ENCODE measurements around the gene FTL.

Gene FTL

DNA sequence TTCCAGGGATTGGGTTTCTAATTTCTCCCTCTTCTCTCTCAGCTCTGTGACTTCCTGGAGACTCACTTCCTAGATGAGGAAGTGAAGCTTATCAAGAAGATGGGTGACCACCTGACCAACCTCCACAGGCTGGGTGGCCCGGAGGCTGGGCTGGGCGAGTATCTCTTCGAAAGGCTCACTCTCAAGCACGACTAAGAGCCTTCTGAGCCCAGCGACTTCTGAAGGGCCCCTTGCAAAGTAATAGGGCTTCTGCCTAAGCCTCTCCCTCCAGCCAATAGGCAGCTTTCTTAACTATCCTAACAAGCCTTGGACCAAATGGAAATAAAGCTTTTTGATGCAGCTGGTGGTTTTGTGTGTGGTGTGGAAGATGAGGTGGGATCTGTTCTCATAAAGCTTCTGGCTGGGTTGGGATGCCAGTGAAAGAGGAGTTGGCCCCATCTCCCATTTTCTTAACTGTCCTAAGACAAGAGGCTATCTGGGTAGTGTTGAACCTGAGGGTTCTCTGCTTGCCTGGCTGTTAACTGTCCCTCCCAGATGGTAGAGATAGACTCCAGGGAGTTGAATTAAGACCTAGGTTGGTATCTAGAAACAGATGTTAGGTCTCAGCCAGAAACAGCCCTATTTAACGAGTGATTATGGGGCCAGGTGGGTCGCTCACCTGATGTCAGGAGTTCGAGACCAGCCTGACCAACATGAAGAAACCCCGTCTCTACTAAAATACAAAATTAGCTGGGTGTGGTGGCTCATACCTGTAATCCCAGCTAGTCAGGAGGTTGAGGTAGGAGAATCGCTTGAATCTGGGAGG lies 1.6 kb downstream of the FTL start:
- DNase-seq (ENCODE audit: low read depth) = no peak

DNA sequence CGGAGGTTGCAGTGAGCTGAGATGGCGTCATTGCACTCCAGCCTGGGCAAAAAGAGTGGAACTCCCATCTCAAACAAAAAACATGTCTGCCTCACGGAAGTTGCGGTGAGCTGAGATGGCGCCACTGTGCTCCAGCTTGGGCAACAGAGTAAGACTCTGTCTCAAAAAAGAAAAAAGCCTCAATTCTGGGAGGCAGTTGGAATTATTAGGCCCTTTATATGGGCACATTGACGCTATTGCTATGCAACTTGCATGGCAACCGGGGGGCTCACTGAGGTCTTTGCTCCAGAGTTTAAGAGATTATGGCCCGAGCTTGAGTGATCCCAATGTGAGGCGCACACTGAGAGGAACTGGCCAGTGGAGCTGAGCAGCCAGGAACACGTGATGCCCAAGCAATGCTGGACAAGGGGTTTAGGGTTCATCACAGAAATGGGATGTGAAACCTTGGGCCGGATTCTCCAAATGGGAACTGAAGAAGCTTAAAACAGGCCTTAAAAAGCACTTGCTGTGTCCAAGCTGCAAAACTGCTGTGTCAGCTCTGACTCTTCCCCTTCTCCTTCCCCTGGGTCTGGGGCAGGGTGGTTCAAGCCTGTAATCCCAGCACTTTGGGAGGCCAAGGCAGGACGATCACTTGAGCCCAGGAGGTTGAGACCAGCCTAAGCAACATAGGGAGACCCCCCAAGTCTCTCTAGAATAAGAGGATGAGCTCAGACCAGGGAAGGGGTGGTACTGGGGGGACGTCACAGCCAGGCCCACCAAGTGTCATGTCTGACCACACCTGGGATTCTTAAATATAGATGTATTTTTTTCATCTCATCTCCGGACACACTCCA lies 2.5 kb downstream of the FTL start:
- DNase-seq (ENCODE audit: low read depth) = peak; percentile 68

DNA sequence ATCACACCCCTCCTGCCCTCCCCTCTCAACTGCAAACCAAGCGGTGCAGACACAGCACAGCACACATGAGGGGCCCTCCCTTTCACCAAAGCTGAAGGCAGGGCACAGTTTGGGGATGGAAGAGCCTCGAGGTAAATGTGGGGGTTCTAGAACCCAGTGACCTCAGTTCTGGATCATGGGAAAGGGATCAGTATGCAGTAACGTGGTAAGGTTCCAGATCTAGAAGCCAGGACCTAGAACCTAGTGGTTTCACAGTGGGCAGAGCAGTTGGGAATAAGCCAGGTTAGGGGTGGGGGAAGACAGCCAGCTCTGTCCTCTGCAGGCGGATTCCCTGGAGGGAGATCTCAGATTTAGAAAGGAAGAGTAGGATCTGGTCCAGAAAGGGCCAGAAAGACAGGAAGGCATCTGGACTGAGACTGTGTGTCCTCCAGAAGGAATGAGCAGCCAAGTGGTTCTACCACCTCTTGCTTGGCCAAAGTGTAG lies 3.1 kb downstream of the FTL start:
- peak; percentile 57 for DNase-seq (ENCODE audit: low read depth)

DNA sequence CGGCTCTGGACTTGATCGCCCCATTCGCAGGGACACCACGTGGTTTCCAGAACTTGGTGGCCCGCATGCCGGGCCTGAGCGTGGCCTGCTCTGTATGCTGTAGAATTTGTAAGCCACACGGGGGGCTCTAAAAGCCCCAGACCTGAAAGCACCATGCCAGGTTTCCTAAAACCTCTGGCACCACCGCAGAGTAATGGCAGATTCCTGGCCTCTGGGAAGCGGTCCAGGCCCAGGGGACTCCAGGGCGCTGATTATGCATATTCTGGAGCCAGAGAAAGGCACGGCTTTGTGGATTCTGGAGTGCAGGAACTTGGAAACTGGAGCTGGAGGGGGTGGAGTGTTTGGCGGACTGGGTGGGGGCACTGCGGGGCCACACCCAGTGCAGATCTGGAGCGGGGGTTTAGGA lies 3.7 kb downstream of the FTL start:
- no peak for DNase-seq (ENCODE audit: low read depth)

DNA sequence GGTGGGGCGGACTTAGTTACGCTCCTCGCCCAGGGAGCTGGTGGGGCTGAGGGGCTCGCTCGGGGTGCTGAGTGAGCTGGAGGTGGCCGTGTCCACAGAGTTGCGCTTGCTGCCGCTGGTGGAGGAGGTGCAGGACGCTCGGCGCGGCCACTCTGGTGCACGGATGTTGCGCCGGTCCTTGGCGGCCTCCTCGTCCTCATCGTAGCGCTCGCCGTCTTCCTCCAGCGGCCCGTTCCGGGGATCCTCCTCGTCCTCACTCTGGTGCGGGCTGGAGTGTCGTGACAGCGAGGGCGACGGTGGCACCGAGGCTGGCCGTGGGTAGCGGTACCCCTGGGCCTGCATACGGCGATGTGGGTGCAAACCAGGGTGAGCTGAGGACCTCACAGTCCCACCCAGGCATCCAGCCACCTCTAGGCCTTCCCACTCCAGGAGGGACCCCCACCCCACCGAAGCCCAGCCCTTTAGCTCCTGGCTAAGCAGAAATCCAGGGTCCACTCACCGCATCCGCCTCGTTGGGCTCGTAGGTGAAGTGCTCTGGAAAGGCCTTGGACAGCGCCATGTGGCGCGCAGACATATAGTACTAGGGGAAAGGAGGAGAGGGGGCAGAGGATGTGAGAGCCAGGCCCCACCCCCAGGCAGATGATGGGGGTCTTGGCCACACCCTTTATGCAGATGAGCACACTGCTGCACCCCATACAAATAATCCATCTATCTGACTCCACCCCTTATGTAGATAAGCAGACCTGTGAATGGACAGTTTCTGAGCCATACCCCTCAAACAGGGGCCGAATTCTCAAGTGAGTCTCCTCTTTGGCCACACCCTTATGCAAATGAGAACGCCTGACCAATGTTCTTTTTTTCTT lies 4.4 kb downstream of the FTL start:
- DNase-seq (ENCODE audit: low read depth) = peak; percentile 46

DNA sequence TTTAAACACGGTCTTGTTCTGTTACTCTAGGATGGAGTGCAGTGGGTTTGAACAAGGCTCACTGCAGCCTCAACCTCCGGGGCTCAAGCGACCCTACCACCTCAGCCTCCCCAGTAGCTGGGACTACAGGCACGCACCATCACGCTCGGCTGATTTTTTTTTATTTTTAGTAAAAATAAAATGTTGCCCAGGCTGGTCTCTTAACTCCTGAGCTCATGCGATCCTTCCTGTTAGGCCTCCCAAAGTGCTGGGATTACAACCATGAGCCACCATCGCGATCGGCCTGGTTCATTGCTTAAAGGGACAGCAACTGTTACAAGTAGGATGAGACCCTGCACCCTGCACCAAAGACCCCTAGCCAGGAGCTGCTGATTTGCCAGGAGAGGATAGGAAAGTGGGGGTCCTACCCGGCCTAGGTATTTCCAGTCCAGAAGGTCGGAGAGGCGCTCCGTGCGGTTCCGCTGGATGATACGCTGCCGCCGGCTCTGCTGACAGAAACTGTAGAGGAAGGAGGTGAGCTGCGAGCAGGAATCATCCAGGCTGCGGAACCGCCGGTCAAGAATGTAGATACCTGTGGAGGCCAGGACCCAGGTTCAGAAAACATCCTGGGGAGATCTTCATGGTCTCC lies 5.1 kb downstream of the FTL start:
- DNase-seq (ENCODE audit: low read depth) = no peak

DNA sequence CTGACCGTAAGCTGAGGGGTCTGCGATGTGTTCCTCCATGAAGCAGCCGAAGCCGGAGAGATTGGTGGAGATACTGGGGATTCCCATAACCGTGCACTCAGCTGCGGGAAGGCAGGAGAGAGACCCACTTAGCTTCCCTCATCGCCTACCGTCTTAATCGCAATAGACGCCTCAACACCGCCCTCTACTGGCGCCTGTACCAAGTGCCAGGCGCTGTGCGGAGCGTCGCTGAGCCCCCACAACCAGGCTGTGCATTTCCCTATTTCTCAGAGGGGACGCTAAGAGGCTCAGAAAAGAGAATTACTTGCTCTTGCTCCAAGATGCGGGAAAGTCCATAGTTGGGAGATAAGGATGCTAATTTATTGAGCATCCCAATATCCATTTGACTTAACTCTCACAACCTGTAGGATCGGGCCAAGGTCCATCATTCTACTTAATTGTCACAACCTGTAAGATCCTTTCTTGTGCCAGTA lies 5.8 kb downstream of the FTL start:
- DNase-seq (ENCODE audit: low read depth) = peak; percentile 76

DNA sequence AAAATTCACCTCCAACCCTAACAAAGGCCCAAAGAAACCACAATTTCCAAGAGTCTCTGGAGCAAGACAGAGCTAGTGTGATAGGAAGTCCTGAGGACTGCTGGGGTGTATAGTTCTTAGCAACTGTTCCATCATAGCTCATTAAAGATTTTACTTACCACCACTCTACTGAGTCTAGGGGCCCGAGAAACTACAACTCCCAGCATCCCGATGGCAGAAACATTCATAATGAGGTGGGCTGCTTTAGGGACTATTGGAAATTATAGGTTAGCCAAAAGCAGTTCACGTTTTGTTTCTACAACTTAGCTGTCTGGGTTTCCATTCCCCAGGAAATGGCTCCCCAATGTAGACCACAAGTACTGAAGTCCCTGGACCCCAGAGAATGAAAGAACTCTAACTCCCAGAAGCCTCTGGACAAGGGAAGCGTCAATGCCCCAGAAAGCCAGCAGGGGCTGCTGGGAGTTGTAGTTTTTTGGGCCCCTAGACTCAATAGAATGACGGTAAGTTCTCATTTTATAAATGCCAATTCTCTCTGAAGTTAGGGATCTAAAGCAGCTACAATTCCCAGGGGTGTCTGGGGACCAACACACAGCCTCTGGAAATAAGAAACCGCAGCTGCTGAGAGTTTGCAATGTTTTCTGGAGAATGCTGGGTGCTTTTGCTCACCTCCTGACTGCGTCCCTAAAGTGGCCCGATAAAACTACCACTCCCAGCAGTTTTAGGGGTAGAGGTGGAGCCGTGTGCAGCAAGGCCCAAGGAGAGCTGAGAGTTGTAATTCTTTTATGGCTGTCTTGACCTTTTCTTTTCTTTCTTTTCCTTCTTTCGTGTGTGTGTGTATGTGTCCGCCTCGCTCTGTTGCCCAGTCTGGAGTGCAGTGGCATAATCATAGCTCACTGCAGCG lies 11.1 kb downstream of the FTL start:
- DNase-seq (ENCODE audit: low read depth) = peak; percentile 42

DNA sequence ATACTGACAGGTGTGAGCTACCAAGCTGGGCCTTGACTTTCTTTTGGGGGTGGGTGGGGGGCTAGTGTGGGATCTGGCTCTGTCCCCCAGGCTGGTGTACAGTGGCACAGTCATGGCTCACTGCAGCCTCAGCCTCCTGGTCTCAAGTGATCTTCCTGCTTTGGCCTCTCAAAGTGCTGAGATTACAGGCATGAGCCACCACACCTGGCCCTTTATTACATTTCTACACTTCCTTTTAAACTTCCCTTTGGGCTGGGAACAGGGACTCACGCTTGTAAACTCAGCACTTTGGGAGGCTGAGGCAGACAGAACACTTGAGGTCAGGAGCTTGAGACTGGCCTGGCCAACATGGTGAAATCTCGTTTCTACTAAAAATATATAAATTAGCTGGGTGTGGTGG lies 12.0 kb downstream of the FTL start:
- DNase-seq (ENCODE audit: low read depth) = no peak

DNA sequence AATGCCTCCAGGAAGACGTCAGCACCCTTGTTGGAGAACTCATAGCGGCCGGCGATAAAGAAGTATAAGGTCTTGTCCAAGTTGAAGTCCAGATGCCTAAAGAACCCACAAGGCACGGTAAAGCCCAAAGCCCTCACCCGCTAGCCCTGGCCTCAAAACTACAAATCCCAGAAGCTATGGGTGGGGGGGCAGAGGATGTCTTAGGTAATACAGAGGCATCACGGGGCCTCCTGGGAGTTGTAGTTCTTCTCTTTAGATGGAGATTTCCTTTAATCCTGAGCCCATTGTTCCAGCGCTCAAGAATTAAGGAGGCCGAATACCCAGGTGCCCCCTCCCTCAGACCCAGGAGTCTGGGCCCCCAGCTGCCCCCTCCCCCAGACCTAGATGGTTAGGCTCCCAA lies 17.2 kb downstream of the FTL start:
- DNase-seq (ENCODE audit: low read depth) = no peak

DNA sequence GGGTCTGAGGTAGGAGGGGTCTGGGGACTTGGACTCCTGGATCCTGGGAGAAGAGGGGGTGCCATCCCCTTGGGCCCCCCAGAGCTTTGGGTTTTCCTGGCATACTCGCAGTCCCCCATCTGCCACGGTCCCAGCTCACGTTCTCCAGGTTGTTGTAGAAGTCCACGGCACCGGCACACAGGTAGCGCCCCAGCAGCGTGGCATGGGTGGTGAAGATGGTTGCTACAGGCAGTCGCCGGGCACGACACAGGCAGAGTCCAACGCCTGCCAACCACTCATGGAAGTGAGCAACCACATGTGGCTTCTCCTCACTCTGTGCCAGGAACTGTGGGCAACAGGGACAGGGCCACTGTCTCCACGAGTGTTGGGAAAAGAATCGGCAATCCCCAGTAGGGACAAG lies 20.6 kb downstream of the FTL start:
- no peak for DNase-seq (ENCODE audit: low read depth)

DNA sequence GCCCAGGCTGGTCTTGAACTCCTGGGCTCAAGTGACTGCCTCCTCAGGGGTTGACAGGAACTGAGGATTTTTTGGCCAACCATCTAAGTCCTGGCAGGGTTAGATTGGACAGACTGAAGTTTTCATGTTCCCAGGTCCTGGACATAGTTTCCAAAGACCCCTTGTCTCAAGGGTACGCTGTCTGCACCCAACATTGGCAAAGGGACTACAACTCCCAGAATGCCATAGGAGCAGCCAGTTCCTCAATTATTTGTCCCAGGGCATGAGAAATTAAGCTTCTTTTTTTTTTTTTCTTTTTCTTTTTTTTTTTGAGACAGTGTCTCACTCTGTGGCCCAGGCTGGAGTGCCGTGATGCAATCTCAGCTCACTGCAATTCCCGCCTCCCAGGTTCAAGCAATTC lies 21.1 kb downstream of the FTL start:
- DNase-seq (ENCODE audit: low read depth) = no peak

DNA sequence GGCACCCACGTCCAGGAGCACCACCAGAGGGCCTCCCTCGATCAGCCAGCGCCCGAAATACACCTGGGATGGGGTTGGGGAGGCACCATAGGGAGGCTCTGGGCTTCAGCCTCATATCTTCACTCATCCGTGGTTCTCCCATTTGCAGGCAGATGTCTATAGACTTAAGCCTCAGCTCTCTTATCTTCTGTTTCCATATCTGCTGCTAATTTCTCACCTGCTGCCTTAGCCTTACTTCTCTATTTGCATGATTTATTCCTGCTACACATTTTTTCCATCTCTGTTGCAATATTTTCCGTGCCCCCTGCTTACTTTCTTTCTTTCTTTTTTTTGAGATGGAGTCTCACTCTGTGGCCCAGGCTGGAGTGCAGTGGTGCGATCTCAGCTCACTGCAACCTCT lies 22.2 kb downstream of the FTL start:
- no peak for DNase-seq (ENCODE audit: low read depth)

DNA sequence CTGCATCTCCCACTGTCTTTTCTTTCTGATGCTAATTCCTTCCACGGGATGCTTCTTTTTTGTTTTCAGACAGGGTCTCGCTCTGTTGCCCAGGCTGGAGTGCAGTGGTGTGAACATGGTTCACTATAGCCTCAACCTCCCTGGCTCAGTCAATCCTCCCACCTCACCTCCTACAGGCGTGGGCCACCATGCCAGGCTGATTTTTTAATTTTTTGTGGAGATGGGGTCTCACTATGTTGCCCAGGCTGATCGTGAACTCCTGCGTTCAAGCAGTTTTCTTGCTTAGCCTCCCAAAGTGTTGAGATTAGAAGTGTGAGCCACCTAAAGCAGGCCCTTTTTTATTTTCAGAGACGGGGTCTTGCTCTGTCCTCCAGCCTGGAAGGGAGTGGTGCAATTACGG lies 23.2 kb downstream of the FTL start:
- no peak for DNase-seq (ENCODE audit: low read depth)

DNA sequence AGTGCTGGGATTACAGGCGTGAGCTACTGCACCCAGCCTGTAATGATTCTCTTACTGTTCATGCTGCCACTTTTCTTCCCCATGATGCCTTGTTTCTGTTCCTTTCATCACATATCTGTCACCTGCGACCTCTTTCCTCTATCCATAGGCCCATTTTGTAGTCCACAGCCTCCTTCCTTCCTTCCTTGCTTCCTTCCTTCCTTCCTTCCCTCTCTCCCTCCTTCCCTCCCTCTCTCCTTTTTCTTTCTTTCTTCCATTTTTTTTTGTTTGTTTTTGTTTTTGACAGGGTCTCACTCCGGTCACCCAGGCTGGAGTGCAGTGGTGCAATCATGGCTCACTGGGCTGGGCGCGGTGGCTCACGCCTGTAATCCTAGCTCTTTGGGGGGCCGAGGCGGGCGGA lies 23.8 kb downstream of the FTL start:
- DNase-seq (ENCODE audit: low read depth) = no peak

DNA sequence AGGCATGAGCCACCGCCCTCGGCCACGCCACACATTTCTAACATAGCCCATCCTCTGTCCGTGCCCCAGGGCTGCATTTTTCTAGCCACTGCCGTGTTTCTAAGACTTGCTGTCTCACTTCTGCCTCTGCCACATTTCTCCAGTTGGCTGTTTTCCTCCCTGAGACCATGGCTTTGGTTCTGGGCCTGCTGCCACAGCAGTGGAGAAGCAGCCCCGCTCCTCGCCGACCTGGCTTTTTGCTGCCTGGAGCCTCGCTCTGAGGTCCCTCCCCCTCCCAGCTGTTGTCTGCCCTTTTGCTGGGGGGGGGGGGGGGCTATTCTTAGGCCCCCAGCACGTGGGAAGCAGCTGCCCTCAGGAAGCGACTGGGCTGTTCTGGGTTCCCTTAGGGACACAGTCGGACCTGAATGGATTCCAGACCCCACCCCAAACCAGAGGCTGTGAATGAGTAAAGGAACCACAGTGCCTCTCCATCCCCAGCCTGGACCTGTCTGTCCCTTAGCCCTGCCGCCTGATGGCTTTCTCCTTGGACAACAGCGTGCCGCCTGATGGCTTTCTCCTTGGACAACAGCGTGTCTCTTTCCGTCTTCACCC lies 24.7 kb downstream of the FTL start:
- peak; percentile 57 for DNase-seq (ENCODE audit: low read depth)

DNA sequence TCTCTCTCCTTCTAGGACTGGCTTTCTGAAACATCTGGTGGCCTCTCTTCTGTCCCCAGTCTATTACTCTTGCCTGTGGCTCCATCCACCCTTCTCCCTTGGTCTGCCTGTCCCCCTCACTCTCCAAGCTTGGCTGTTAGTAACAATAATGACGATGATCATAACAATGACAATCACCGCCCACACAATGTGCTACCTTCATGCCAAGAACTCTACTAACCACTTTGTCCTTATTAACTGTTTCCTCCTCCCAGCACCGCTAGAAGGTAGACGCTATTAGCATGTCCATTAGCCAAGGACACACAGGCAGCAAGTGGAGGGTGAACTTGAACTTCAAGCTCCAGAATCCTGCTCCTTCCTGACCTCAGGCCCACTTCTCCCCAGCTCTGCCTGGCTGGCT lies 25.3 kb downstream of the FTL start:
- no peak for DNase-seq (ENCODE audit: low read depth)

DNA sequence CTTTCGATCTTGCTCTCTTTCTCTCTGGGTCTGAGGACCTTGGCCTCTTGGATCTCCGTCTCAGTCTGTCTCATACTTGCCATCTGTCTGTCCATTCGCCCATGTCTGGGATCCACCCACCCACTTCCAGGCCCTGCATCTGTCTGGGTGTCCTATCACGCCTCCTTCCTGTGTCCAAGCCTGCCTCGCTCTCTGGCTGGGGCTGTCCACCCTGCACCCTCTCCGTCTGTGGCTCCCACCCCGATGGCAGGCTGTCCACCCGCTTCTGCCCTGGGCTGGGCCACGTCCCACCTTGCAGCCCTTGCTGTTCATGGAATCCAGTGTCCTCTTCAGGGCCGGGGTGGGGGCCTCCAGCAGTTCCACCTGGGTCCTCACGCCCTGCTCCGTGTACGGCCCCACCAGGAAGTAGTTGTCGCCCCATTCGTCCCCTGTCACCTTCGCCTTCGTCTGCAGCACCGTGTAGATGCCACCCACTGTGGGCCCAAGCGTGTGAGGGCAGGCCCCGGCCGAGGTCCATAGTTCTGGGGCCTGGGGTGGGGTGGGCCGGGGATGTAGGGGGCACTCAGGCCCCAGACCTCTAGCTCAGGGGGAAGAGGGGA lies 26.0 kb downstream of the FTL start:
- no peak for DNase-seq (ENCODE audit: low read depth)

DNA sequence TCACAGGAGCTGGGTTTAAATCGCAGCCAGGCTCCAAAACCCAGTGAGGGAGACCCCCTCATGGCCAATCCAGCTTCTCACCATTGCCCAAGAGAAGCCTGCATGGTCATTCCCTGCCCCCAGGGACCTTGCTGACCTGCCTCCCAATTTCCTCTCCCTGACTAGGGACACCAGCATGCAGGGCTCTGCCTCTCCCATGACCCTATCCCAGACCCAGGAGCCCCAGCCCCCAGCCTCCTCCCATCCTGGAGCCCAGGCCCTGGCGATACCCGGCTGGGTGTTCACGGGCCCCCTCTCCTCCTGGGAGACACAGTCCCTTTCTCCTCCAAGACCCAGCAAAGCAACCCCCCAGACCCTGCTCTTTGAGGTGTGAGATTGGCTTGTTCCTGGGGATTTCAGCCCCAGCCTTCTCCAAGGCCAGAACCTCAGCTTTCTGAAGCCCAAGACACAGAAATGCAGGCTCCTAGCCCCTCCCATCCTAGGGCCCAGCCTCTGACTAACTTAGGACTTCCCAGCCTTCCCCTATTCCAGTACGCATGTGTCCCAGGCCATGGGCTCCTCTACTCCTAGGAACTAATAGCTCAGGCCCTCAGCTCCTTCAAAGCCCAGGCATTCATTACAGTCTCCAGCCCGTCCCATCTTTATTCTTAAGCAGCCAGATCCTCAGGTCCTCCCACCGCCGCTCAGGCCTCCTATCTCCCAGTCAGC lies 26.9 kb downstream of the FTL start:
- DNase-seq (ENCODE audit: low read depth) = peak; percentile 92
